GM18498 (cell line): Measurements from ENCODE around the gene GRM8.

ENCODE experiments used
- ATAC-seq: cut with Tn5 transposase; IDR thresholded peaks from one replicate; pipeline ENCODE4 v1.9.1; 2021; ENCODE audit warnings: mild to moderate bottlenecking, moderate library complexity; ENCODE audit not compliant: unreplicated experiment

GRM8 gene

DNA sequence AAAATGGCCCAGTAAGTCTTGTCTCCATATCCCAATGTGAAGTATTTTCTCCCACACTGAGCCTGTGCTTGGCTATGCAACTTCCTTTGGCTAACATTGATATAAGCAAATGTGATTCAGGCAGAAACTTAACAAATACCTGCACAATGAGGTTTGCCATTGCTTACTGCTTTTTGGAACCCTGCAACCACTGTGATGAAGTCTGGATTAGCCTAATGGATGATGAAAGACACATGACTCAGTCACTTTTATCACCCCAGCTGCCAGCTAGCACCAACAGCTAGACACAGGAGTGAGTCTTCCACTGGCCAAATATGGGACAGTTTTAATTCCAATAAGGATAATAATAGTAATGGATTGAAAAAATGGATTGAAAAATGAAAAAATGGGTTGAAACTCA lies 854.5 kb downstream of the GRM8 start:
- no peak for ATAC-seq

DNA sequence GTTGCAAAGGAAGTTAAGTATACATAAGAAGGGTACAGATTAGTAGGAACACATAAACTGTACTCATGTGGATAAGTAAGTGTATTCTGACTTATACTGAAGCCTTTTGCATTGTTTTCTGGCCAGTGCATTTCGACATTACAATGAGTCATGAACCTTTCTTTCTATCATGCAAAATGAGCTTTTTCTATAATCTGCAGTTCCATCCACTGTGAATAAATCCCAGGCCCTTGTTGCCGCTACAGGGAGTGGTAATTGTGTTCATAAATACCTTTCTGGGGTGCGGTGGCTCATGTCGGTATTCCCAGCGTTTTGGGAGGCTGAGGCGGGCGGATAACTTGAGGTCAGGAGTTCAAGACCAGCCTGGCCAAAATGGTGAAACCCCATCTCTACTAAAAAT lies 858.3 kb downstream of the GRM8 start:
- ATAC-seq, result no peak
